GM19035 (cell line): ENCODE data around the gene AGAP1.

Experiments used
- ATAC-seq: cut with Tn5 transposase; IDR thresholded peaks from one replicate; pipeline ENCODE4 v1.9.1; 2021; ENCODE audit not compliant: unreplicated experiment

The AGAP1 gene

GRCh38 chr2:235705296-235705695 lies 211.5 kb downstream of the AGAP1 start:
- ATAC-seq, result no peak

GRCh38 chr2:235706506-235706905 lies 212.7 kb downstream of the AGAP1 start:
- ATAC-seq, result no peak

GRCh38 chr2:235707411-235708096 lies 213.7 kb downstream of the AGAP1 start:
- ATAC-seq, result no peak

GRCh38 chr2:235709124-235709813 lies 215.4 kb downstream of the AGAP1 start:
- ATAC-seq, result no peak

GRCh38 chr2:235709969-235710879 lies 216.4 kb downstream of the AGAP1 start:
- no peak for ATAC-seq

GRCh38 chr2:235710933-235711332 lies 217.1 kb downstream of the AGAP1 start:
- no peak for ATAC-seq

- no peak for ATAC-seq
These were observed 217.7 kb downstream of the AGAP1 start for GRCh38 chr2:235711527-235711926.

- ATAC-seq, result no peak
These were observed 218.3 kb downstream of the AGAP1 start for GRCh38 chr2:235712176-235712575.

- no peak for ATAC-seq
These were observed 219.3 kb downstream of the AGAP1 start for GRCh38 chr2:235713189-235713588.

GRCh38 chr2:235715601-235716000 lies 221.8 kb downstream of the AGAP1 start:
- ATAC-seq, result no peak

GRCh38 chr2:235716875-235717496 lies 223.1 kb downstream of the AGAP1 start:
- no peak for ATAC-seq

GRCh38 chr2:235719146-235719942 lies 225.5 kb downstream of the AGAP1 start:
- no peak for ATAC-seq

- ATAC-seq, result no peak
These were observed 227.8 kb downstream of the AGAP1 start for GRCh38 chr2:235721625-235722024.

GRCh38 chr2:235722869-235723268 lies 229.0 kb downstream of the AGAP1 start:
- no peak for ATAC-seq

- no peak for ATAC-seq
These were observed 229.5 kb downstream of the AGAP1 start for GRCh38 chr2:235723371-235723770.

GRCh38 chr2:235723811-235724465 lies 230.1 kb downstream of the AGAP1 start:
- ATAC-seq, result no peak

GRCh38 chr2:235725016-235725489 lies 231.2 kb downstream of the AGAP1 start:
- ATAC-seq, result no peak

GRCh38 chr2:235725841-235726240 lies 232.0 kb downstream of the AGAP1 start:
- no peak for ATAC-seq

- ATAC-seq, result no peak
These were observed 232.7 kb downstream of the AGAP1 start for GRCh38 chr2:235726554-235726953.

GRCh38 chr2:235727174-235727573 lies 233.3 kb downstream of the AGAP1 start:
- ATAC-seq, result no peak
